ENCODE results near the gene ATP5PD. TPM values are rescaled to one million over a fixed set of nuclear protein-coding genes. Genes with fewer than 3 reads are reported as not detected.
"Not testable (repeated sequence)": the region's sequence is repeated elsewhere in the genome, so short reads cannot be mapped to it uniquely, and the experiment has no call there.

ATP5PD gene
- total RNA-seq, 2 experiments from 2014 or later = 242 TPM

DNA sequence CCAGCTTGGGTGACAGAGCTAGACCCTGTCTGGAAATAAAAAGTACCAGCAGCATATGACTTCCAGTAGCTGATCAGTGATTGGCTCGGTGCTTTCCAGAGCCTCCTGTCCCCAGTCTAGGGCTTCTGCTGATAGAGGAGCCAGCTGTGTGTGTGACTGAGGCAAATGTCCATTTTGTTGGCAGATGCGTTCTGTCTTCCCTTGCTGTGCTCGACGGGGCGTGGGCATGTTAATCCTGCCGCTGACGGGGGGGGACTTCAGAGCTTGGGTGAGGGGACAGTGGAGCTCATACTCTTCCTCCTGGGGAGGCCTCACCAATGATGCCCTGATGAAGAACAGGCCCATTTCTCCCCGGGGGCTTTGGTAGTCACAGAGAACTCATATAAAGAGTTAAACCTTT is 14.8 kb upstream of the ATP5PD start:
- no peak overlapping the region for H3K4me3 Mint-ChIP-seq
- H3K27ac Mint-ChIP-seq = no peak overlapping the region
- peaks cover 48% of the 10 kb centered on the region for H3K36me3 Mint-ChIP-seq (ENCODE audit: low read depth)
- H3K27me3 Mint-ChIP-seq = no peaks in the 10 kb centered on the region
- ChIA-PET POLR2A (interaction anchor here (1.3 kb wide), 1 partner anchor 27 kb away, joined by 3 read pairs; the partner anchor contains the start of gene SLC16A5), CTCF (interaction anchor here (1.0 to 3.3 kb wide), 5 partner anchors 14 to 140 kb away, joined by 3 to 16 read pairs (median 6); no protein-coding TSS in a partner anchor)
- H3K9me3 Mint-ChIP-seq = no peaks in the 10 kb centered on the region
- no peak for DNase-seq
- peaks cover 32% of the 10 kb centered on the region for H3K4me1 Mint-ChIP-seq

DNA sequence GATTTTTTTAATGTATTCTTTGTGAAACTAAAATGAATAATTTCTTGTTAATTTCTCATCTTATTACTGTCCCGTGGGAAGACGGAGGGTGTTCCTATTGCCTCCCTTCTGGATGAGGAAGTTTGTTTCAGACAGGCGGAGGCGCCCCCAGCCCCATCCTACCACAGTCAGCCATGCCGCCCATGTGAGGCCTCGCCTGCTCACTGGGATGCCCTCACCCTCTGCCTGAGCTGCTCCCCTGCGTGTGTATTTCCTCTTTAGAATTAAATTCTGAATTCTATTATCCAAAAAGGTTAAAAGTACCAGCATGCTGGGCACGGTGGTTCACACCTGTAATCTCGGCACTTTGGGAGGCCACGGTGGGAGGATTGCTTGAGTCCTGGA is 14.3 kb upstream of the ATP5PD start:
- ChIA-PET CTCF (interaction anchor here (1.0 to 3.3 kb wide), 6 partner anchors 15 to 141 kb away, joined by 3 to 19 read pairs (median 12); partner anchors contain the start of gene ARMC7), POLR2A (interaction anchor here (0.7 to 2.2 kb wide), 4 partner anchors 14 to 122 kb away, joined by 3 to 9 read pairs (median 3); partner anchors contain the start of genes ATP5PD, KCTD2, SLC16A5 and SUMO2)
- DNase-seq = no peak
- no peak overlapping the region for H3K4me3 Mint-ChIP-seq
- no peaks in the 10 kb centered on the region for H3K9me3 Mint-ChIP-seq
- no peaks in the 10 kb centered on the region for H3K27me3 Mint-ChIP-seq
- peaks cover 26% of the 10 kb centered on the region for H3K4me1 Mint-ChIP-seq
- H3K27ac Mint-ChIP-seq = no peak overlapping the region
- H3K36me3 Mint-ChIP-seq (ENCODE audit: low read depth) = peaks cover 54% of the 10 kb centered on the region

DNA sequence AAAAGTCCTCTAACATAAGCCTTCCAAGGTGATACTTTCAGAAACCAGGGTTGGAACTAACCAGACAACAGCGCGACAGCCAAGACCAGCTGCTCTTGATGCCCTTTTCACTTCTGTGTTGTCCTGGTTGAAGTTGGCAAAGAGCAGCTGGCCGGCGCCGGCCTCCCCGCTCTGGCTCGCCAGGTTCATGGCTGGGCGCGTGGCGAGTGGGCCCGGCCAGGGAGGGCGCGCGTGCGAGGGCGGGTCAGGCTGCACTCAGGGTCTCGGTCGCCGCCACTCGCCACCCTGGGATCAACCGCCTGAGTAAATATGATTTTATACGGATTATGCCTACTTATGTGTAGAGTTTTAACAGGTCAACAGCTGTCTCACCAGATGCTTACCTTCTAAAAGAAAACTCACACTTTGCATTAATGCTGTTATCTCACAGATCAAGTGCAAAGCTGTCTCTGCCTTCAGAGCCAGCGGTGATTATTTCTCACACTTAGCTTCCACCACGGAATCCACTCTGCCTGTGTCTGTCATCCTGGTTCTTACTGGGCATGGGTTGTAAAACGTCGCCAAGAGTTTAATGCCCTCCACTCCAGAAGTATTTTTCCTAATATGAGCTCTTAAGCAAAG is 13.8 kb upstream of the ATP5PD start:
- no peak overlapping the region for H3K27ac Mint-ChIP-seq
- ChIA-PET POLR2A (interaction anchor here (0.7 to 2.2 kb wide), 6 partner anchors 14 to 122 kb away, joined by 3 to 9 read pairs (median 4); partner anchors contain the start of genes ATP5PD, KCTD2, SLC16A5 and SUMO2), CTCF (interaction anchor here (0.6 to 3.3 kb wide), 19 partner anchors 7 to 200 kb away, joined by 3 to 19 read pairs (median 4); partner anchors contain the start of genes ARMC7, MRPL58 and NUP85)
- H3K27me3 Mint-ChIP-seq = no peaks in the 10 kb centered on the region
- H3K9me3 Mint-ChIP-seq = no peaks in the 10 kb centered on the region
- peaks cover 56% of the 10 kb centered on the region for H3K36me3 Mint-ChIP-seq (ENCODE audit: low read depth)
- no peak for DNase-seq
- H3K4me1 Mint-ChIP-seq = peaks cover 21% of the 10 kb centered on the region
- no peak overlapping the region for H3K4me3 Mint-ChIP-seq

DNA sequence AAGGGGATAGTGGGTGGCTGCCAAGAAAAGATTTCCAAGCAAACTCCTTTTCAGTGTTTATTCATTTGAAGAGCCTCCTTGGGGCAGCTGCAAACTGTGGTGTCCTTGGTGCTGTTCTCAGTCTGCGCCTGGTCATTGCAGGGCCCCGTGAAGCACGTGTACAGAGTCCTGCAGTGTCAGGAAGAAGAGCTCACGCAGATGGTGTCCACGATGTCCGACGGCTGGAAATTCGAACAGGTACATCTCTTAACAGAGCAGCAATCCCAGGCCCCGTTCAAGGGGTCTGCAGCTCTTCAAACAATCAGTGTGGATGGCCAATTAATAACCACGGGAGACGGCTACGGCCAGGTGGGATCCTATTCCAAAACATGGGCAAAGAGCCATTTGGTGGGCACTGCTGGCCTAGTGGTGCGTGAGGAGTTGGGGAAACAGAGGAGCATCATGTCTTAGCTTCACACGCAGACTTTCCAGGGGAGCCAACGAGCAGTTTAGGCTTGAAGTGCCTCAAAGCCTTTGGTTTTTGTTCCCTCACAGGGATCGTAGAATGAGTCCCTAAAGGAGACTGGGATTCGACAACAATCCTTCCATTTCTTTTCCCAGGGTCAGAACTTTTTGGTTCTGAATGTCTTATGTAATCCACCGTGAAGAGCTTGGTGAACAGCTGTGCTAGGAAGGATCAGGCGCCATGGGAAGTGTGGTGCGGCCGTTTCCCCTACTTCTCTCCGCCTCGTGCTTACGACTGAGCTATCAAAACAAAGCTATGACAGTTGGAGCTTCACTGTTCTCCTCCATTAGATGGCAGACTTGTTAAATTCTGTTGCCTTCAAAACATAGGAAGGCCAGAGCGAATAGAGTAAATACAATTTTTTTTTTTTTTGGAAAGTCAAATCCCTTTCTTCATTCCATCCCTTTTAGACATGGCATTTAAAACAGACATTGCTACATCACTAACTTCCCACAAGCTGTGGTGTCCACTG is 12.9 kb upstream of the ATP5PD start:
- CTCF ChIA-PET = interaction anchor here (0.6 to 2.9 kb wide), 22 partner anchors 7 to 231 kb away, joined by 3 to 19 read pairs (median 4); partner anchors contain the start of genes ARMC7, MRPL58, NUP85 and SLC16A5
- Mint-ChIP-seq H3K4me1 (peaks cover 13% of the 10 kb centered on the region), H3K27me3 (no peaks in the 10 kb centered on the region), H3K27ac (no peak overlapping the region), H3K36me3 (ENCODE audit: low read depth) (peaks cover 51% of the 10 kb centered on the region), H3K4me3 (no peak overlapping the region), H3K9me3 (no peaks in the 10 kb centered on the region)
- DNase-seq = no peak
- POLR2A ChIA-PET = interaction anchor here (0.6 to 2.2 kb wide), 5 partner anchors 13 to 74 kb away, joined by 3 to 9 read pairs (median 5); partner anchors contain the start of genes ATP5PD and KCTD2

DNA sequence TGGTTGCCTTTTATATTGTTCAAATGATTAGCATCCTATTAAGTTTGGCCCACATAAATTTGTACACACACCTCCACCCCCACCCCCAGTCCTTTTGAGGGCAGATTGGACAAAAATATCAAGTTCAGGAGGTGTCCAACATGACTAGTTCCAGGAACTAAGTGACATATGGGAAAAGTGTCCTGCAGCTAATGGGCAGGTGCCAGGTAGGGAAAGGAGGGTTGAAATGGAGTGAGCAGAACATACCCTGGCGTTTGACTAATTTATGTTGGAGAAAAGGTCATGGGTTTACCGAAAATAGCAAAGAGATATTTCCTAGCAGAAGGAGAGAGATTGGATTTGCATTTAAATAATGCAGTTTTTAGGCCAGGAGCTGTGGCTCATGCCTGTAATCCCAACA is 5.2 kb upstream of the ATP5PD start:
- CTCF ChIA-PET = interaction anchor here (0.8 kb wide), 1 partner anchor 8 kb away, joined by 3 read pairs; no protein-coding TSS in a partner anchor
- no peak overlapping the region for H3K4me3 Mint-ChIP-seq
- no peaks in the 10 kb centered on the region for H3K27me3 Mint-ChIP-seq
- no peak for DNase-seq
- no peaks in the 10 kb centered on the region for H3K9me3 Mint-ChIP-seq
- no peak overlapping the region for H3K27ac Mint-ChIP-seq
- H3K36me3 Mint-ChIP-seq (ENCODE audit: low read depth) = peaks cover 48% of the 10 kb centered on the region
- POLR2A ChIA-PET = no interaction called here
- H3K4me1 Mint-ChIP-seq = peaks cover 24% of the 10 kb centered on the region

DNA sequence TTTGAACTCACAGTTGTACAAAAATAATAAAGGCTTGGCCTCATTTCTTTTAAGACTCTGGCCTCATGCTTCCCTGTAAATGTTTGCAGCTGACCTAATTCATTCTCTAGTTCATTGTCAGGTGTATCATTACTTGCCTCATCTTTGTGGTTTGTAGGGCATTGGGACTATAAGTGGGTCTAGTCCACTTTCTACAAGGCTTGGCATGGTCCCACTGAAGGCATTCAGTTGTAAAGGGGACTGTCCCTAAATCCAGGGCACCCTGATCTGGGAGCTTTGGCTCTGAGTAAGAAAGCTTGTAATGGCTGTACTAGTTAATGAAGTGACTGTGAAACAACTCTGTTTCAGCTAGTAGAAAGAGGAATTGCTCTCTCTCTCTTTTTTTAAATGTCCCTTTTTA is 2.9 kb upstream of the ATP5PD start:
- Mint-ChIP-seq H3K27ac (no peak overlapping the region), H3K36me3 (ENCODE audit: low read depth) (peaks cover 38% of the 10 kb centered on the region), H3K4me3 (no peak overlapping the region), H3K9me3 (no peaks in the 10 kb centered on the region), H3K4me1 (peaks cover 41% of the 10 kb centered on the region), H3K27me3 (no peaks in the 10 kb centered on the region)
- CTCF ChIA-PET = interaction anchor here (0.6 to 0.9 kb wide), 3 partner anchors 65 to 246 kb away, joined by 3 to 5 read pairs (median 3); no protein-coding TSS in a partner anchor
- no peak for DNase-seq
- POLR2A ChIA-PET = interaction anchor here (1.1 to 4.1 kb wide), 4 partner anchors 37 to 211 kb away, joined by 3 to 30 read pairs (median 4); partner anchors contain the start of genes GGA3, MRPL58 and SLC16A5

DNA sequence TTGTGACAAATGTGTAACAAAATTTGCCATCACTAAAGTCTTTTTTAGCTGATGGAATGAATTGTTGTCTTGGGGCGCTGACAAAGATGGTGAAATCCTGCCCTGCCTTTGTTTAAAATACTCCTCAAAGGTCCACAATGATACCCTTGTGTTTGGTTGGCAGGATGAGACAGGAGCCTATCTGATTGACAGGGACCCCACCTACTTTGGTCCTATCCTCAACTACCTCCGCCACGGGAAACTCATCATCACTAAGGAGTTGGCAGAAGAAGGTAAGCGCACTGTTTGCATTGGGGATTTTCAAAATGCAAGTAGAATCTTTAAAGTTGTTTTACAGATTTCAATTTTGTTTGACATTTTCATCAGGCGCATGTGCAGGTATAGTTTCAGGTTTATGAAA is 2.3 kb upstream of the ATP5PD start:
- Mint-ChIP-seq H3K27ac (no peak overlapping the region), H3K9me3 (no peaks in the 10 kb centered on the region), H3K4me1 (peaks cover 44% of the 10 kb centered on the region), H3K36me3 (ENCODE audit: low read depth) (peaks cover 33% of the 10 kb centered on the region), H3K4me3 (no peak overlapping the region), H3K27me3 (no peaks in the 10 kb centered on the region)
- CTCF ChIA-PET = interaction anchor here (0.7 to 3.2 kb wide), 11 partner anchors 8 to 123 kb away, joined by 3 to 19 read pairs (median 4); partner anchors contain the start of gene MRPL58
- POLR2A ChIA-PET = interaction anchor here (1.0 to 4.1 kb wide), 5 partner anchors 14 to 212 kb away, joined by 3 to 30 read pairs (median 4); partner anchors contain the start of genes GGA3, MRPL58, NT5C and SLC16A5
- no peak for DNase-seq

DNA sequence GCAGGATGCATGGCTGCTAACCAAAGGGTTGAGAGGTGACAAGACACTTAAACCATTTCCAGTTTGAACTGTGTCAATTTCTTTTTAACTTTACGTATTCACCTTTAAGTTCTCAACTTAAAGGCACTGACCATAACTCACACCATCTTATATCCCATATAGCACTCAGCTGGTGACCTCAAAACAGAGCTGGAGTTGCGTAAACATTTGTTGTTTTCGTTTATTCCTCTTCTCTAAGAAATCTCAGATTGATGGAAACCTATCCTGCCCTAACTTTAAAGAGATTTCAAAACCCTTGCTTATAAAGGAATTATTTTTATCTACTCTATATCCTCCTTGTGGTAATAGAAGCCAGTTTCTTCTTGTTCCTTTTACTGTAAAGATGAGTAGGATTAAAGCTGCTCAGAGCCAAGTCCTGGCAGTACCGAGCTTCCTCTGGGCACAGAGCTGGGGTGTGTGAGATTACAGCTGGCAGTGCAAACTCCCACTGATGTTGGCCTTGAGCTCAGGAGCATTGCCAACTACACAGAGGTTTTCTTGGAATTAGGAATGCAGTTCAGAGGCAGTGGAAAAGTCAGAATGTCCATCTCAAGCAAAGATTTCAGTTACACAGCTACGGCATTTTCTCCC is 1.6 kb upstream of the ATP5PD start:
- H3K27ac Mint-ChIP-seq = peak overlapping the region; percentile 87
- H3K36me3 Mint-ChIP-seq (ENCODE audit: low read depth) = peaks cover 28% of the 10 kb centered on the region
- no peak for DNase-seq
- H3K4me1 Mint-ChIP-seq = peaks cover 47% of the 10 kb centered on the region
- ChIA-PET POLR2A (interaction anchor here (1.0 to 4.1 kb wide), 9 partner anchors 10 to 213 kb away, joined by 3 to 31 read pairs (median 5); partner anchors contain the start of genes GGA3, MRPL58 and NT5C), CTCF (interaction anchor here (0.7 to 3.2 kb wide), 10 partner anchors 9 to 124 kb away, joined by 3 to 19 read pairs (median 4); partner anchors contain the start of gene MRPL58)
- H3K27me3 Mint-ChIP-seq = no peaks in the 10 kb centered on the region
- H3K9me3 Mint-ChIP-seq = no peaks in the 10 kb centered on the region
- peak overlapping the region; percentile 94 for H3K4me3 Mint-ChIP-seq

DNA sequence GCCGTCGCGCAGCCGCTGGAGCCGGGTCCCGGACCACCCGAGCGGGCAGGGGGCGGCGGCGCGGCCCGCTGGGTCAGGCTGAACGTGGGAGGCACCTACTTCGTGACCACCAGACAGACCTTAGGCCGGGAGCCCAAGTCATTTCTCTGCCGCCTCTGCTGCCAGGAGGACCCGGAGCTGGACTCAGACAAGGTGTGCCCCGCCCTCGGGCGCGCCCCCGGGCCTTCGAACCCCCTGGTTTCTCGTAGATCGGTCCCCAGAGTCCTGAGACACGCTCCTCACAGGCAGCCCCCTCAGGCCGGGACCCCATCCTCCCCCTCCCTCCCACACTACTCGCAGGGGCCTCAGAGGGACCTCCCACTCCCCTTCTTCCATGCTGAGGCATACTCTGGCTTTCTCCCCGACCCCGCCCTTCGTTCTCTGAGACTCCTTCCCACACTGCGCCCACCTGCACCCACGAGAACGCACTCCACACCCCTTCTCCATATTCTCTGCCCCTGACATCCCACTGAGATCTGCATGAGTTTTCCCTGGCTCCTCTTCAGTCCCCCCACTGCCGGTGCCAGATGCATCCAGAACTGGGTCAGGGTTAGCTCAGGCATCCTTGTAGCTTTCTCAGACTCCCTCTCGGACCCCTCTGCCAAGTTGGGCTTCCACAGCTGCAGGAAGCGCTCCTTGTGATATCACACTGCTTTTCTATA is 779 bp upstream of the ATP5PD start:
- no peaks in the 10 kb centered on the region for H3K27me3 Mint-ChIP-seq
- ChIA-PET POLR2A (interaction anchor here (0.6 to 4.1 kb wide), 12 partner anchors 9 to 143 kb away, joined by 3 to 31 read pairs (median 6); partner anchors contain the start of genes MRPL58 and NT5C), CTCF (interaction anchor here (1.0 to 3.2 kb wide), 8 partner anchors 8 to 124 kb away, joined by 3 to 19 read pairs (median 4); partner anchors contain the start of gene MRPL58)
- H3K4me3 Mint-ChIP-seq = peak overlapping the region; percentile 94
- DNase-seq = peak; percentile 38
- peak overlapping the region; percentile 87 for H3K27ac Mint-ChIP-seq
- peaks cover 47% of the 10 kb centered on the region for H3K4me1 Mint-ChIP-seq
- peaks cover 22% of the 10 kb centered on the region for H3K36me3 Mint-ChIP-seq (ENCODE audit: low read depth)
- no peaks in the 10 kb centered on the region for H3K9me3 Mint-ChIP-seq

DNA sequence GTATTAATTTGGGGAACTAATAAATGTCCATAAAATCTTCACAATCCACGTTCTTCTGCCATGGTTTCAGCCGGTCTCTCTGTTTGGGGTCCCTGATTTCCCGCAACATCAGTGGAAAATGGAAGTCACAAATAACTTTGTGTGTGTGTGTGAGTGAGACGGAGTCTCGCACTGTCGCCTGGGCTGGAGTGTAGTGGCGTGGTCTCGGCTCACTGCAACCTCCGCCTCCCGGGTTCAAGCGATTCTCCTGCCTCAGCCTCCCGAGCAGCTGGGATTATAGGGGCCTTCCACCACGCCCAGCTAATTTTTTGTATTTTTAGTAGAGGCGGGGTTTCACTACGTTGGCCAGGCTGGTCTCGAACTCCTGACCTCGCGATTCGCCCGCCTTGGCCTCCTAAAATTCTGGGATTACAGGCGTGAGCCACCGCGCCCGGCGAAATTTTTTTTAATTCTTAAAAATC is 793 bp downstream of the ATP5PD start:
- ChIA-PET CTCF (interaction anchor here (0.6 to 3.2 kb wide), 8 partner anchors 9 to 126 kb away, joined by 3 to 19 read pairs (median 6); partner anchors contain the start of gene MRPL58), POLR2A (interaction anchor here (0.7 to 4.1 kb wide), 14 partner anchors 9 to 243 kb away, joined by 3 to 31 read pairs (median 4); partner anchors contain the start of genes FDXR, MRPL58, NUP85 and SLC25A19)

DNA sequence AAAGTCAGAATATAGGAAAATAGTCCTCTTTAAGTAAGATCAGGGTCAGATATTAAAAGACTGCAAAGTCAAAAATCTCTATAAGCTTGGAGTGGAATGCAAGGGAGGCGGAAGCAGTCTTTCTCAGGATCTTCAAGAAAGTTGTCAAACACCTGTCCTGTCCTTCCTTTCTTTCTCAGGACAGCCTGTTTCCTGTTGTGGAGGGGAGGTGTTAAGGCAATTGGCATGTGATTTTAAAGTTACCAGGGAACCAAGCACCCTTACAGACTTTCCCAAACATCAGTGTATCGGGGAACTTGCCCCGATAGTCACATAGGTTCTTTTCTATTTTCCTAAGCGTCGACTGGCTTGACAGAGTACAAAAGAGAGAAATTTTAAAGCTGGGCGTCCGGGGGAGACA is 2.1 kb downstream of the ATP5PD start:
- H3K36me3 Mint-ChIP-seq (ENCODE audit: low read depth) = peaks cover 22% of the 10 kb centered on the region
- no peak for DNase-seq
- H3K27me3 Mint-ChIP-seq = no peaks in the 10 kb centered on the region
- H3K4me1 Mint-ChIP-seq = peaks cover 44% of the 10 kb centered on the region
- ChIA-PET CTCF (interaction anchor here (1.0 kb wide), 1 partner anchor 15 kb away, joined by 4 read pairs; no protein-coding TSS in a partner anchor), POLR2A (no interaction called here)
- H3K27ac Mint-ChIP-seq = peak overlapping the region; percentile 54
- H3K9me3 Mint-ChIP-seq = no peaks in the 10 kb centered on the region
- H3K4me3 Mint-ChIP-seq = peak overlapping the region; percentile 44

More for the DNA sequence above, 793 bp downstream of the ATP5PD start:
- Mint-ChIP-seq H3K27ac (peak overlapping the region; percentile 91), H3K4me3 (peak overlapping the region; percentile 96), H3K4me1 (peaks cover 45% of the 10 kb centered on the region), H3K36me3 (ENCODE audit: low read depth) (peaks cover 21% of the 10 kb centered on the region)
- not testable (repeated sequence) for H3K9me3 Mint-ChIP-seq, DNase-seq, H3K27me3 Mint-ChIP-seq

Data from activated CD4-positive, alpha-beta memory T cell treated with anti-CD3 and anti-CD28 coated beads, Interleukin-2, amount 10 ng/mL, durations not matched to agents 7 days and 5 days (primary cell).